Astrocyte of the cerebellum (primary cell): Measurements from ENCODE around the gene GTF2F2.

Source experiments
- DNase-seq: peaks from one replicate; pipeline ENCODE4 v3.0.0-alpha.2; 2011; ENCODE audit warnings: low read depth
- H3K4me3 ChIP-seq: 2 replicates; pipeline ENCODE4 v1.5.1; 2011; ENCODE audit warnings: mild to moderate bottlenecking, low read depth, low read length, moderate library complexity
- CTCF ChIP-seq: IDR thresholded peaks from 2 replicates; pipeline ENCODE4 v1.5.1; 2012; ENCODE audit warnings: low read length, low read depth, moderate library complexity, mild to moderate bottlenecking; ENCODE audit errors: missing control alignments
- in situ Hi-C: cut with HindIII; loops from 2 replicates; pipeline ENCODE4 v1.10.0; 2017; ENCODE audit warnings: low sequenced_read_pairs

The GTF2F2 gene

GRCh38 chr13:45331123-45331619 is 210.9 kb downstream of the GTF2F2 start:
- no peak for DNase-seq

GRCh38 chr13:45331692-45332035 is 211.4 kb downstream of the GTF2F2 start:
- no peak for DNase-seq
- in situ Hi-C loops, result no loop called here
- TF ChIP-seq CTCF, result no peak
- H3K4me3 ChIP-seq, result no peak overlapping the region

More at GRCh38 chr13:45331123-45331619, 210.9 kb downstream of the GTF2F2 start:
- no peak overlapping the region for H3K4me3 ChIP-seq
- TF ChIP-seq CTCF, result no peak
- in situ Hi-C loops, result no loop called here

GRCh38 chr13:45332036-45332830 is 211.9 kb downstream of the GTF2F2 start:
- H3K4me3 ChIP-seq, result no peak overlapping the region
- DNase-seq, result peak; percentile 91
- in situ Hi-C loops, result no loop called here
- TF ChIP-seq CTCF, result no peak

- in situ Hi-C loops, result no loop called here
- no peak for TF ChIP-seq CTCF
- no peak for DNase-seq
- no peak overlapping the region for H3K4me3 ChIP-seq
Observed at GRCh38 chr13:45332831-45333219, 212.5 kb downstream of the GTF2F2 start.

- in situ Hi-C loops, result no loop called here
- H3K4me3 ChIP-seq, result no peak overlapping the region
- no peak for DNase-seq
- no peak for TF ChIP-seq CTCF
Observed at GRCh38 chr13:45333251-45333976, 213.1 kb downstream of the GTF2F2 start.
